HG03354 (cell line): ENCODE data around the gene ETV6.

Source experiments
- ATAC-seq: cut with Tn5 transposase; IDR thresholded peaks from one replicate; pipeline ENCODE4 v1.9.1; 2021; ENCODE audit warnings: mild to moderate bottlenecking; ENCODE audit not compliant: unreplicated experiment, poor library complexity, severe bottlenecking

Gene ETV6

DNA sequence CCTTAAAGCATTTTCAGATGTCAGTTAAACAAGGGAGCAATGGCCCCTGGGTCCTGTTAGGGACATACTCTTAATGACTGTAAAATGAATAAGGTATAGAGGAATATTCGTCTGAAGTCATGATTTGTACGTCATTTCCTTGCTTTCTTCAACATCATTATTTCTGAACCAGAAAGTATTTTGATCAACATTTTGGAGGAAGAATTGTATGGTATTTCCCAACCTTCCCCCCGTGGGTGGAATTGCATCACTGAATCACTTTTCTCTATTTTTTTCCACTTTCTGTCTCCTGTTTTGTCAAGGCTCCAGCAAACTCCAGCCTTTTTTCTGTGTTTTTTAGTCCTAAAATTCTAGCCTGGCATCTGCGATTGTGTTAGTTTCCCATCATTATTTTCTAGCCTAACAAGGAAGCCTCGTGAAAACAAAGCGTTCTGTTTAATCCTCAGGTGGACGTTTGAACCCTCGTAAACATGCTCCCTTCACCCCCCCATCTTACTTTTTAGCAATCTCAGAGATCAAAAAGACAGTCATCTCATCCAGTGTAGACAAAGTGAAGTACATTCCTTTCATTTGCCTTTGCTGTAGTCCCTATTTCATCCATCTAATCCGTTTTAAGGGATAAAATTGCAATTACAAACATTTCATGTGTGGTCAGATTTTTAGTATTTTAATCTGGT is 62.3 kb downstream of the ETV6 start:
- no peak for ATAC-seq

DNA sequence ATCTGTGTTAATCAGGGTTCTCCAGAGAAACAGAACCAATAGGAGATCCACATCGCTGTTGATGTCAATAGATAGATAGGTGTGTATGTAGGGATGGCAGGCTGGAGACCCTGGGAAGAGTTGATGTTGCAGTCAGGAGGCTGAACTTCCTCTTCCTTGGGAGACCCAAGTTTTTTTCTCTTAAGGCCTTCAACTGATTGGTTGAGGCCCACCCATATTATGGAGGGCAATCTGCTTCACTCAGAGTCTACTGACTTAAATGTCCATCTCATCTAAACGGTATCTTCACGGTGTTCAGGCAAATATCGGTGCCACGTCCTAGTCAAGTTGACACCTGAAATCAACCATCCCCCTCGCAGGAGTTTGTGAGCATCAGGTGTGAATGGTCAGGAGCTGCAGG is 63.0 kb downstream of the ETV6 start:
- no peak for ATAC-seq

DNA sequence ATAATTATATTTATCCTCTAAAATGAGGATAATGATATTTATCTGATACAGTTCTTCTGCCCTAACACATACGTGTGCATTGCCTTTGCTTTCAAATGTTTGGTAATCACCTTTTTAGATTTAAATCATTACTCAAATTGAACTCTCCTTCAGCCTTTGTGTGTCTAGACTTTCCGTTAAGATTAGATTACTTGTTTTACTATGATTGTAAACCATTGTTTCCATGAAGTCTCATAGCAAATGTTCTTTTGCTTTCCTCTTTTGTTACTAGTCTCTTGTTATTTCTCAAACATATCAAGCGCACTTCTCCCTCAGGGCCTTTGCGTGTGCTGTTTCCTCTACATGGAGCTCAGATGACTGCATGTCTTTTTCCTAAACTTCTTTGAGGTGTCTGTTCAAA is 63.7 kb downstream of the ETV6 start:
- ATAC-seq = no peak

DNA sequence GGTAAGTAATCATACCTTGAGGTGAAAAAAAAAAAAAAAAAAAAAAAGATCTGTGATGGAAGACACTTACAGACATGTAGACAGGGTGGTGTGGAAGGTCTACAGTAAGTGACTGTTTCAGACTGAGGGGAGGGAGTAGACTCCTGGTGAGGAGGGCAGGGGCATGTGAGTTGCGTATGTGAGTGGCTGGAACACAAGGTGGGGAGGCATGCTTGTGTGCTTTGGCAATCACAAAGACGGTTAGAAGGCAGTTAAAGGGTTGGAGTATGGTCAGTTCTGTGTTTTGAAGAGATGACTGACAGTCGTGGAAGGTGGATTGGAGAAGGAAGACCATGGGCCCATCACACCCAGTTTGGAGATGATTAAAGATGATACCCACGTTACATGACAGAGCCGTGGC is 65.2 kb downstream of the ETV6 start:
- ATAC-seq = no peak

DNA sequence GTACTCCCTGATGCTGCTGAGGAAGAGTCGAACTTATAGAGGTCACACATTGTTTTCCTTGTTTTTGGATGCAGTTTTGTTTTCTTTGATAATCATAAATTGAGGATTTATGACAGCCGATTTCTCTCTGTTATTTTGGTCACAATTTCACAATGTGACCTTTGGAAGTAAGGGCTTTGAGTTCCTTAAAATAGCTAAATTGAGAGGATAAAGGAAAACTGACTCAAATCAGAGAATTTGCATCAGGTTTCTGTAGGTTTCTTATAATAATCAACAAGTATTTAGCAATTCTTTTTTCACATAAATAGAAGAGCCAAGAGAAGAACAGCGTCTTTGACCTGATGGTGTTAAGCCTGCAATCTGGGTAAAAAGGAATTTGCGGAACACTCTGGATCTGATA is 66.1 kb downstream of the ETV6 start:
- no peak for ATAC-seq

DNA sequence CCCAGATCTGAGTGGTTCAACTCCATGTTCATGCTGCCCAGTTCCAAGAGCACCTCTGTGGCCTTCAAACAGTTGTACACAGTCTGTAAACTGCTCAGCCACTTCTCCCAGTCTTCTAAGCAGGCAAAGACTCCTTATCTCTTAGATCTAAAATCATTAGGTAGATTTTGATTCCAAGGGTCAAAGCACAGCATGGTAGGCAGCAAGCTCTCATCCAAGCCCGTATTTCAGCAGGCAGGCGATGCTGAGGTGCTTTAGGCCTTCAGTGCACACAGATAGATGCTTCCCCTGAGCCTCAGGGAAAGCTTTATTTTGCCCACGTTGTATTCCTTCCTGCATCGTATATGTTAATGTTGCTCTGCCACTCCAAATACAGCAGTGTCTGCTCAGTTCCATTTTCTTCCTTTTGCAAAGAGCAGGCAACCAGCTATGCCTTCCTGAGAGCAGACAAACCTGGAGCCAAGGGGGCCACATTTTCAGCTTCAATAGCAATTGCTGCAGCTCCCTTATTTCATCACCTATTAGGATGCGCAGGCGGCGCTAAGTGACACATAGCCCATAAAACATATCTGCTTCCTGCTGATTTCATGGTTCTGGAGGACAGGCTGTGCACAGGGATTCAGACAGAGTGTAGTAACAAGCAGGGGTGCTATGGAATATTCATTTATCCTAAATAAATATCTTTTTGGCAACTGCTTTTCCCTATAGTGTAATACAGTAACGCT is 67.5 kb downstream of the ETV6 start:
- ATAC-seq = no peak

DNA sequence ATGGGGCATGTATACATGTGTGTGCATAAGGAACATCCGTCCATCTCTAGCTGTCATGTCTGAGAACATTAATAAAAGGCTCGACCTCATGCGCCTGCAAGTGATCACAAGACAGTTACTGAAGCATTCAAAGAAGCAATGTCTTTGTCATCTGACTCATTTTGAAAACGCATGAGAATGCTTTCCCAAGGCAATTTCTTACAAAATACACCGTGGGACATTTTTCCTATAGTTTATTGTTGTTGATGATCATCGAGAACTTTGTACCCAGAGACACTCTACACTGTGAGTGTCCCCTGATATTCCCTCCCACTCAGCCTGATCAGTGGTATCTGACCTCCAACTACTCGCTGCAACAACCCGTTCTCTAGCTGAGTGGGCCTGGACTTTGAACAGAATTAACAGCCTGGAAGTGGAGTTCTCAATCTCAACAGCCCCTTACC is 68.1 kb downstream of the ETV6 start:
- ATAC-seq = no peak

DNA sequence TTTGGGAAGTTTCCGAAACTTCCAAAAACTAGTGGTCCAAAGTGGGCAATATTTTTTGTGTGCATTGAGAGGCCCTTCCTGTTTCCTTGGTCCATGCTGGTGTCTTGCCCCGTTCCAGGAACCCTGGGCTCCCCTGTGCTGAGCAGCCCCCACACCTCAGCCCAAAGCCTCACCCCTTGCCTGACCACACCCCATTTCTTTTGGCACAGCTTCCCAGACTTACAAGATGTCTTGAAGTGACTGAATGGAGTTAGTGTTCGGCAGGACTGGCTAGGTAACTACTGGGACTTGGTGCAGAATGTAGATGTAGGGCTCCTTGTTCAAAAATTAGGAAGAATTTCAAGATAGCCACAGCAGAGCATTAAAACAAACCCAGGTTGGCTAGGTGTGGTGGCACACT is 68.6 kb downstream of the ETV6 start:
- ATAC-seq = no peak

DNA sequence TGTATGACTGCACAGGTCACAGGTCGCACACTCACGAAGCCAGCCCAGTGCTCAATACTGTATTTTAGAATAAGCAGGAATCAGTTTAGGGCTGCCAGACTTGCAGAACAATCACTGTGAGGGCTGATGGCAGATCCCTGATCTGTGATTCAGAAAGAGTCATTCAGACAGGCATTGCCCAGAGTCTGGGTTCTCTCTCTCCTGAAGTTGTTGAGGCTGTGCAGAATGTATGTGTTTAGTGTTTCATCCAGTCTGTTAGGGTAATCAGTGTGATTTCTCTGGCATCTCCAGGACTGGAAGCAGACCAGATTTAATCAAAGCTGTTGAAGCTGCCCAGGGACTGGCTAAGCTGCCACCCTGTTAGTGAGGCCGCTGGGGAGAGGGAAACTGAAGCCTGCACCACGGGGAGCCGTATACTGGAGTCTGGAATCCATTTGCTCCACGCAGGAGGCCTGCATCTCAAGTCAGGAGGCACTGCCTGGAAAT is 69.3 kb downstream of the ETV6 start:
- ATAC-seq = no peak

DNA sequence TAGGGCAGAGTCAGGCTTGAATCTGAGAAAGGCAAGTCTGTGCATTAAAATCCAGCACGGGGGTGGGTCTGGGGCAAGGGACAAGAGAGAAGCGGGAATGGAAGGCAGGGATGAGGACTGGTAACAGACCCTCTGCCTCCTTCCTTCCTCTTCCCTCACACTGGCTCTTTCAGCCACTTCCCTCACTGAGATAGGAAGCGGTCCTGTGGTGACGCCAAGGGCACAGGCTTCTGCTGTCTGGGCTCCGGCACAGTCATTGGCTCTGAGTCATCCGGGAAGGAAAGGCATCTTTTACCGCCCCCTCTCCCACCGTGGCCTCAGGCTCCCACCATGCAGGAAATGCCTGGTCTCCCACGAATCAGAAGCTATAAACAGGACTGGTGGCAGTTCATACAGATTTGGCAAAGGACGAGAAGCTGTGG is 70.2 kb downstream of the ETV6 start:
- no peak for ATAC-seq

DNA sequence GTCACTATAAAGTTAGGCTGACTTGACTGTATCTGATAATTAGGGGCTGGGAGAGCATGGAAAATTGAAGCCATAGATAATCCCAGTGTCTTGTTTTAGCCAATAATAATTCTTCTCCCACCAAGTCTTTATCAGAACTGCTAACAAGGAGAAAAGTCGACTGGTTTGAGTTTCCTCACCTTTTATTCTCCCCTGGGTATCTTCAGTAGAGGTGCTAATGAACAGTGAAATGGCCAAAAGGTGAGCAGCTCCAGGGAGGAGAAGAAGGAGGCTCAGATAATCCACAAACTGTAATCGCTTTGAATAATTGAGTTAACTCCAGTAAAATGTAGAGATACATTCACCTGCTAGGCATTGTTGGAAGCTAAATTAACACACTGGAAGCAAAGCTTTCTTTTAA is 72.6 kb downstream of the ETV6 start:
- no peak for ATAC-seq

DNA sequence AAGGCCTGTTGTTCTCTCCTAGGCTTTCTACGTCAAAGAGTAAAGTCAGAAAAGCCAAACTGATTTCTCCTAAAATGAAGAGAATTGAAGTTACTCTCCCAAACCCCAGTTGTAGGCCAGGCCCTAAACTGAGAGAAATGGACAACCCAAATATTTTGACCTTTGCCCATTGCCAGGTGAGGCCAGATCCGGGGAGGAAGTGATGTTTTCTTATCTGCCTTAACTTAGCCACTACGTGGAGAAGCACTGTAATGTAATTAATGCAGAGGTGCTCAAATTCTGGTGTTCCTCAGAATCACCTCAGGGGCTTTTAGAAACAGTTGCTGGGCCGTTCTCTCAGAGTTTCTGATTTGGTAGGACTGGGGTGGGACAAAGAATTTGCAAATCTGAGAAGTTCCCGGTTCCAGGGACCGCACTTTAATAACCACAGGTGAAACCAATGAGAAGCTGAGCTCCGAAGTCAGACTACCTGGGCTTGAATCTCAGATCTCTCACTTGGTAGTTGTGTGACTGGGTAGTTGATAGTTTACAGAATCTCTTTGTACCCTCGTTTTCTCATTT is 73.2 kb downstream of the ETV6 start:
- no peak for ATAC-seq

DNA sequence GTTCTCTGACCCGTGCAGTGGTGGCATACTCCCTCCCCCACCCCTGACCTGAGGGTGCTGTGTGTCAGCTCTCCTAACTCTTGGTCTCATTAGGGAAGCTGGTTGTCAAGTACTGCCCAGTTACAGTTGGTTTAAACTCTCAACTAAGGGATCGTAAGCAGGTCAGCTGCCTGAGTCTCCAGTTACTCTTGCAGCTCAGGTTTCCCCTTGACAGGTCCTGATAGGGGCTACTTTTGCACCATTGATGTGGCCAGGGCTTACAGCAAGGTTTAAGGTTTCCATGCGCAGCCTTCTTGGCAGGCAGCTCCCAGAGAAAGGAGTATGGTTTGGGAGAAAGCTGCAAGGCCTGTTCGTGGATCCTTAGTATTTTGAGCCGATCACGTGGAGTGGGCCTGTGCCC is 74.5 kb downstream of the ETV6 start:
- no peak for ATAC-seq

DNA sequence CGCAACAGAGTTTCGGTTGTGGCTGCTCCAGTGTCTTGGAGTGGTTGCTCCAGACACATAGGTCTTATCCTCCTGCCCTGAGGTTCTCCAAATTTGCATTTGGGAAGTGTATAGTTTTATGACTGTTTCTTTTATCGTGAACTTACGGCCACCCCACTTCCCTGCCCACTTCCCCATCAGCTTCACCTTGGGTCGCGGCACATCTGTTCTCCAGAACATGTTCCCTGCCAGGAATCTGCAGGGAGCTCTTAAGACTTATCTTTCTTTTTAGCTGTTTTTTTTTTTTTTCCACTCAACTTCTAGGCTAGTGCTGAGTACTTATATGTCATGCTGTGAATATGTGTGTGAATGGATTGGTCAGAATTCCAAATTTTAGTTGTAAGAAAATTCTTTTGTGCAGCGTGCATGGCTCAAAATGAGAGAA is 75.4 kb downstream of the ETV6 start:
- no peak for ATAC-seq

DNA sequence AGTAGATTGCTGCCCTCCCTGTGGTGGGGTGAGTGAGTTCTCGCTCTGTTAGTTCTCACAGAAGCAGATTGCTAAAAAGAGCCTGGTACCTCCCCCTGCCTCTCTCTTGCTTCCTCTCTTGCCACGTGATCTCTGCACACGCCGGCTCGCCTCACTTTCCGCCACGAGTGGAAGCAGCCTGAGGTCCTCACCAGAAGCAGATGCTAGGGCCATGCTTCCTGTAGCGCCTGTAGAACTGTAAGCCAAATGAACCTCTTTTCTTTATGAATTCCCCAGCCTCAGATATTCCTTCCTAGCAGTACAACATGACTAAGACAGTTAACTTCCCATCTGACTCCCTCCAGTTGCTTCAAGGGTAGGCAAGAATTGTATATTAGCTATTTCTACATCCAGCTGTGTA is 76.2 kb downstream of the ETV6 start:
- ATAC-seq = no peak

DNA sequence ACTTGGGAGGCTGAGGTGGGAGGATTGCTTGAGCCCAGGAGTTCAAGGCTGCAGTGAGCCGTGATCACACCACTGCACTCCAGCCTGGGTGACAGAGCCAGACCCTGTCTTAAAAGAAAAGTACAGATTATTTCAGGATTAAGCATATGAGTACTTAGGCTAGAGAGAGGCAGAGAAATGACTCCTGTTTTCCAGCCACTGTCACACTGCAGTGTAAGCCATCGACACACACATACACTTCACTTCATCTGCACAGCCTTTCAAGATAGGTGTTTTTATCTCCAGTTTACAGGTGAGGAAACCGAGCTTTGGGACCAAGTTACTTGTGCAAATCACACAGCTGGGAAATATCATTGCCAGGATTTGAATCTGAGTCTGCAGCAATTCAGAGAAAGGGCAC is 77.2 kb downstream of the ETV6 start:
- ATAC-seq = no peak

DNA sequence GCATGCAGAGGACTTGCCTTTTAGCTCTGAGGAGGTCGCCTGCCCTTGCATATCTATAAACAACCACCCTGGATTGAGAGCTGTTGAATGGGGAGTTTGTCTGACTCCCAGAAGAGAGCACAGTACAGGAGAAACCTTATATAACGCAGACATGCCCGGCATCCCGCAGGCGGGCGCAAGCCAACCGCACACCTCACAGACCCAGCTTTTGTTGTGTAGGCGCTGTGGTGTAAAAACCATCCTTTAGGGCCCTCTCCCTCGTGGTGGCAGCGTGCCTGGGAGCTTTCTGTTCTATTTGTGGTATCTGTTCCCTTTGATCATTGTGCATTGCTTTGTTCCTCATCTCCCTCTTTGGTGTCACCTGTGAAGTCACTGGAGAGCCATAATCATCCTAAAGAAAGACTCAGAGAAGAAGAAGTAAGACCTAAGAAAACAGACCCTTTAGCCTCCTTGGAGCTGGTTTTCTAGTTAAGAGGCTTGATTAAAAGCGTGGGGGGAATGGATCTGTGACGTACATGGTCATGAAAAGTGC is 77.7 kb downstream of the ETV6 start:
- ATAC-seq = no peak

DNA sequence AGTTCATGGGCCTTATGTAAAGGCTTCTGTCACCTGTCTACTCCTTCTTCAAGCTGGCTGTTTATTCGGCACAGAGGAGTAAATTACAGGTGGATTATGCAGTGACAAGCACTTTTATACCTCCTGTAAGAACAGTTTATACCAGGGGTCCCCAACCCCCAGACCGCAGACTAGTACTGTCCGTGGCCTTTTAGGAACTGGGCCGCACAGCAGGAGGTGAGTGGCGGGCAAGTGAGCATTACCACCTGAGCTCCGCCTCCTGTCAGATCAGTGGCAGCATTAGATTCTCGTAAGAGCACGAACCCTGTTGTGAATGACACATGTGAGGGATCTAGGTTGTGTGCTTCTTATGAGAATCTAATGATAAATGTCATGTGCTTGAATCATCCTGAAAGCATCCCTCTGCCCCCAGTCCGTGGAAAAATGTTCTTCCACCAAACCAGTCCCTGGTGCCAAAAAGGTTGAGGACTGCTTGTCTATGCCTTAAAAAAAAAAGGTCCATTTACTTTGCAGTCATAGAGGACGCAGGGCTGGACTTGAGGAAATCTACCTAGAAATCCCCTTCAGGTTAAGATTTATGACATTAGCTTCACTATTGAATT is 78.8 kb downstream of the ETV6 start:
- no peak for ATAC-seq

DNA sequence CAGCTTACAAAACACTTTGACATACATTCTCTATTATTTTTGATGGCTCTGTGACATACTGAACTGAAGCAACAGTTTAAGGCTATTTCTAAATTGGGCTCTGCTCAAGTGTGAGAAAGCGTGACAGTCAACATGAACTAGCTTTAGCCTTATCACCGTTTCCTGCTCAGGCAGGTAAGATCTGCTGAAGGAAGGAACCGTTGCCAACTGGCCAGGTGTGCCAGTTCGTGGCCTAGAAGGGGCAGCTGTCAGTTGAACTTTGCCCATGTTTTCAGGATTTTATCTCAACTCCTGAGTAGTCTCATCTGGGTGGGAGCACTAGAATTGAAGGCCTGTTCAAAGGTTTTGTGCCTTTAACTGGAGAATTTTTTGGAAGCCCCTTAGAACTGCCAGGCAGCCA is 79.5 kb downstream of the ETV6 start:
- ATAC-seq = peak; percentile 22

DNA sequence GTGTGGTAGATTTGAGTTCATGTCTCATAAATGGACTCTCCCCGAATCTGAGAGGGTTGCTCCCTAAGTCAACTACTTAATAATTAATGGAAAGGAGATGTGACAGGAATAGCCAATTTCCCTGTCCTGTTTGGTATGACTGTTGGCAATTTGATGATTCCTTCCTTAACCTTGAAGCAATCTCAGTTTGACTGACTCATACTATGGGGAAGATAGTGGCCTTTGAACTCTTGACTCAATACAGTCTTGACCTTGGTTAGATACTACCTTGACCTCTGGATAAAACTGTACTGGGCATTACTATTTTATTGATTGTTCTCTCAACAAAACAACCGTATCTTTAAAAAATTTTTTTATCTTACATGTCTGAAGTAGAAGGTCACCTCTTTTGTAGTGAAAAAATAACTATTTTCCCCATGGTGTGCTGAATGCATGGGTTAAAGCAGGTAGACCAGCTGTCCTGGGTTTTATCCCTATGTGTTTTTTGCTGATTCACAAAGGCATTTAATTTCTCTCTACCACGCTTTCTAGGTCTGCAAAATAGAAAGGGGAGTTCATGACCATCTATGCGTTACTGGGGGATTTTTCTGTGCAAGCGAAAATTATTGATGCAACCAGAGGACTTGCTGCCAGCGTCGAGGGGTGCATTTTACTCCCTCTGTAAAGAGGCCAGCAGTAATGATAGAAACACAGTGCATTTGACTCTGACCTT is 80.1 kb downstream of the ETV6 start:
- ATAC-seq = no peak
